Measurements from ENCODE around the gene ADIPOR1. TPM values are rescaled to one million over a fixed set of nuclear protein-coding genes. Genes with fewer than 3 reads are reported as not detected.

ADIPOR1 gene
- total and polyA plus RNA-seq, 10 donors: 34.0 to 167 (median 98.2) TPM

DNA sequence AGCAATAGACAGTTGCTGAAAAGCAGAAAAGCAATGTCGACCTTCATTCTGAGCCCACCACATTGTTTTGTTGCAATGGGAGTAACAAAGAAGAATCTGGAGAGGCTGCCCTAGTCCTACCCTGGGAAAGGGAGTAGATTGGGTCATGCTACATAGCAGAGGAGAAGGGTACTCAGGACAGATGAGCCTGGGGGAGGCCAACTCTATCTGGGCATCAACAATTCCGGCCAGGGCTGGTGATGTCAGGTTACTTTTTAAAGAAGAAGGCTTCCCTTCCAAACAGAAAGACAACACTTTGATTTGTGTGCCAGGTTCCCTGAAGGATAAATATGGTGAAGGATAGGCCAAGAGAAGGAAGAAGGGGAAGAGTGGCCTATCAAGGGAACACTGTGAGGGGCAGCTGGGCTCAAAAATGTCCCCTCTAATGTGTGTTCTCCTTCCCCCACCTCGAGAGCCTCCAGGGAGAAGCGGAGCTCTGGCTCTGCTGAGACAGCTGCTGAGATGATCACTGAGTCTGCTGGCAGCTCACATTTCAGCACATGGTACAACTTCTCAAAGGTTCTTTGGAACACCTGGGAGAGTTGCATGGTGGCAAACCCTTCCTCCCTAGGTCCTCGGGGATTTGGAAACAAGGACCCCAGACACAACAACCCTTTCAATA lies 3.2 kb upstream of the ADIPOR1 start:
- Histone ChIP-seq H3K27ac (no peak overlapping the region), H3K36me3 (peaks cover 0 to 50% (median 21%) of the 10 kb centered on the region in 6 donors), H3K9me3 (no peaks in the 10 kb centered on the region), H3K27me3 (replicated peaks in 1 of 7) (no peaks in the 10 kb centered on the region), H3K4me3 (no peak overlapping the region), H3K4me1 (peaks cover 12 to 42% (median 27%) of the 10 kb centered on the region in 6 donors)
- no peak for DNase-seq
- intact Hi-C loops (cut with DNase I; ENCODE audit: low total_unique reads): no loop called here
- no peak for TF ChIP-seq CTCF (IDR thresholded peaks at IDR 0.05 in 8 of 11, conservative IDR thresholded peaks at IDR 0.05 in 3 of 11)
- no peak for TF ChIP-seq POLR2A (IDR thresholded peaks at IDR 0.05)
- no peak for TF ChIP-seq POLR2AphosphoS5 (IDR thresholded peaks at IDR 0.05)
- 90 to 97% (median 93%) methylated on average over 4 to 5 of the region's 5 CpGs for WGBS, 5 donors

DNA sequence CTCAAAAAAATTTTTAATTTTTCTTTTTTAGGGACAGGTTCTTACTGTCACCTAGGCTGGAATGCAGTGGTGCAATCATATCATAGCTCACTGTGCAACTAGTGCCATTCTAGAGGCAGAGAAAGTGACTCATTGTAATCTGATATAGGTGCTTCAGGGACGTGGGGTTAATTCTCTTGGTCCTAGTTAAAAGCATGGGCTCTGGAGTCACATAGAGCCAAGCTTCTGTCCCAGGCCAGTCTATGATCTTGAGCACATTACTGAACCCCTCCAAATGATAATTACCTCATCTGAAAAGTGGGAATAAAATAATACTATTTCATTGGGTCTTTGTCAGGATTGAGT lies 1.1 kb upstream of the ADIPOR1 start:
- no peak overlapping the region for H3K4me3 ChIP-seq
- no peaks in the 10 kb centered on the region for H3K9me3 ChIP-seq
- TF ChIP-seq POLR2AphosphoS5 (IDR thresholded peaks at IDR 0.05) (no peak), POLR2A (IDR thresholded peaks at IDR 0.05) (no peak), CTCF (IDR thresholded peaks at IDR 0.05 in 8 of 11, conservative IDR thresholded peaks at IDR 0.05 in 3 of 11) (no peak)
- intact Hi-C loops (cut with DNase I; ENCODE audit: low total_unique reads): no loop called here
- DNase-seq: no peak
- peaks cover 0 to 45% (median 21%) of the 10 kb centered on the region in 6 donors for H3K36me3 ChIP-seq
- peak overlapping the region in 2 of 8 donors; percentile 92 to 98 for H3K27ac ChIP-seq
- no peaks in the 10 kb centered on the region for H3K27me3 ChIP-seq (replicated peaks in 1 of 7)
- WGBS, 5 donors: 75 to 89% (median 78%) methylated on average over 1 of the region's 1 CpG
- H3K4me1 ChIP-seq: peaks cover 23 to 45% (median 39%) of the 10 kb centered on the region in 6 donors

- peaks cover 0 to 40% (median 21%) of the 10 kb centered on the region in 6 donors for H3K36me3 ChIP-seq
- intact Hi-C loops (cut with DNase I; ENCODE audit: low total_unique reads): no loop called here
- 0 to 3% (median 2%) methylated on average over 10 of the region's 10 CpGs for WGBS, 5 donors
- H3K9me3 ChIP-seq: no peaks in the 10 kb centered on the region
- no peak for DNase-seq
- H3K4me3 ChIP-seq: peak overlapping the region; percentile 78 to 97 (median 92)
- H3K27ac ChIP-seq: peak overlapping the region; percentile 61 to 99 (median 96)
- TF ChIP-seq POLR2A (IDR thresholded peaks at IDR 0.05) (no peak), POLR2AphosphoS5 (IDR thresholded peaks at IDR 0.05) (no peak), CTCF (IDR thresholded peaks at IDR 0.05 in 8 of 11, conservative IDR thresholded peaks at IDR 0.05 in 3 of 11) (no peak)
- H3K4me1 ChIP-seq: peaks cover 24 to 50% (median 45%) of the 10 kb centered on the region in 6 donors
- H3K27me3 ChIP-seq (replicated peaks in 1 of 7): no peaks in the 10 kb centered on the region
Observed at GRCh38 chr1:202958544-202959275, 598 bp upstream of the ADIPOR1 start.

DNA sequence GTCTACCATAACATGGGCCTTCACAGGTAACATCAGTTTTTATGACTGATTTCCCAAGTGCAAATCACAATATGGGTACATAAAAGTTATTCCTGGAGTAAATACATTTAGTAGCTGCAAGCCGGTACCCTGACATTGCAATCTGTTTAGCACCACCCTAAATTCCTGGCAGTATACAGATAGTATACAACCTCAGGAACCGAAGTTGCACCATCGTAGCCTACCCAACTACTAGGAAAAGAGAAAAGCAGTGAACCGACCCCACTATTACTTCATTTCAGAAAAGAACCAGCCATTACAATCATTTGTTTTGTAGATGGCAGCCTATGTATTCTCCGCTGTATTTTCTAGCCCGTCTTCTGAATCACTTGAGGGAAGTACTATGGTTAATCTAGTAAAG lies 1.1 kb downstream of the ADIPOR1 start:
- peak overlapping the region; percentile 78 to 97 (median 92) for H3K4me3 ChIP-seq
- DNase-seq: no peak
- intact Hi-C loops (cut with DNase I; ENCODE audit: low total_unique reads): no loop called here
- 59 to 68% (median 65%) methylated on average over 6 of the region's 6 CpGs for WGBS, 5 donors
- TF ChIP-seq POLR2A (IDR thresholded peaks at IDR 0.05): no peak
- no peak for TF ChIP-seq POLR2AphosphoS5 (IDR thresholded peaks at IDR 0.05)
- no peak for TF ChIP-seq CTCF (IDR thresholded peaks at IDR 0.05 in 8 of 11, conservative IDR thresholded peaks at IDR 0.05 in 3 of 11)
- H3K9me3 ChIP-seq: no peaks in the 10 kb centered on the region
- H3K4me1 ChIP-seq: peaks cover 31 to 68% (median 61%) of the 10 kb centered on the region in 6 donors
- peaks cover 0 to 22% (median 5%) of the 10 kb centered on the region in 6 donors for H3K36me3 ChIP-seq
- no peaks in the 10 kb centered on the region for H3K27me3 ChIP-seq (replicated peaks in 1 of 7)
- H3K27ac ChIP-seq: peak overlapping the region in 4 of 8 donors; percentile 96 to 99 (median 97)

Measured in spleen (tissue), 11 donors.